Vagina (tissue), 2 donors: Measurements from ENCODE around the gene ATP8A2.

Source experiments
- CTCF ChIP-seq, 3 experiments: fragments of 450-650 bp in 2 of 3; fragments of 200-600 bp in 1 of 3; sonication (generic) in 1 of 3; IDR thresholded peaks; one replicate each; pipeline ENCODE4 v1.5.1; 2017 to 2019; ENCODE audit warnings: antibody characterized with exemption in 3 of 3, mild to moderate bottlenecking in 2 of 3, moderate library complexity in 2 of 3
- POLR2A ChIP-seq, 2 donors: fragments of 450-650 bp; IDR thresholded peaks; one replicate each; pipeline ENCODE4 v1.6.1; 2017; ENCODE audit warnings: antibody characterized with exemption in 2 of 2, mild to moderate bottlenecking in 2 of 2, moderate library complexity in 2 of 2
- POLR2AphosphoS5 ChIP-seq, 2 donors: sonication (generic); formaldehyde crosslinking; IDR thresholded peaks; one replicate each; pipeline ENCODE4 v1.9.0; 2017; ENCODE audit warnings: antibody characterized with exemption in 2 of 2, mild to moderate bottlenecking in 2 of 2, low read depth in 1 of 2; ENCODE audit not compliant: insufficient read depth in 1 of 2

GRCh38 chr13:25446261-25446660 lies 74.5 kb downstream of the ATP8A2 start:
- TF ChIP-seq CTCF (IDR thresholded peaks at IDR 0.05) = no peak
- TF ChIP-seq POLR2AphosphoS5 (IDR thresholded peaks at IDR 0.05; ENCODE audit: insufficient read depth in 1 of 2, low read depth in 1 of 2) = no peak
- no peak for TF ChIP-seq POLR2A (IDR thresholded peaks at IDR 0.05)
